B cell (primary cell): ENCODE results near the gene ANKRD44. TPM values are rescaled to one million over a fixed set of nuclear protein-coding genes. Genes with fewer than 3 reads are reported as not detected.

Experiments used
- ATAC-seq: fragments of 200-7000 bp; cut with Tn5 transposase; one replicate; pipeline ENCODE4 v1.10.0; 2021; ENCODE audit warnings: low read depth, mild to moderate bottlenecking, moderate number of reproducible peaks, moderate library complexity
- CTCF ChIA-PET: fragments of 350-600 bp; sonication (Branson Sonifier 250); formaldehyde crosslinking; loops from one replicate; lab custom pipeline; 2021; ENCODE audit warnings: antibody characterized with exemption, inconsistent platforms; lab: Charles Lee
- POLR2A ChIA-PET: fragments of 350-600 bp; sonication (Branson Sonifier 250); formaldehyde crosslinking; loops from one replicate; lab custom pipeline; 2021; ENCODE audit warnings: antibody characterized with exemption; lab: Charles Lee
- DNase-seq: peaks from one replicate; pipeline ENCODE4 v3.0.0; 2013
- H2AFZ ChIP-seq: 2 replicates; pipeline ENCODE4 v1.6.1; 2012; ENCODE audit warnings: mild to moderate bottlenecking, low read depth, low read length; ENCODE audit not compliant: insufficient read depth, poor library complexity, severe bottlenecking
- H3K27ac ChIP-seq, 2 donors: 1 replicate in 1 of 2; 2 replicates in 1 of 2; pipeline ENCODE4 v1.5.1; 2012 to 2013; ENCODE audit warnings: low read length in 2 of 2, mild to moderate bottlenecking in 2 of 2, moderate library complexity in 1 of 2
- H3K27me3 ChIP-seq, 4 experiments: fragments of 200-600 bp in 1 of 4; sonication (generic) in 1 of 4; replicated peaks in 1 of 4; 1 replicate in 2 of 4; 2 replicates in 2 of 4; pipeline versions ENCODE4 v1.6.1 to v1.7.0; 2013 to 2016; ENCODE audit warnings: low read length in 3 of 4, mild to moderate bottlenecking in 2 of 4, mixed read lengths in 1 of 4, moderate library complexity in 1 of 4; ENCODE audit not compliant: insufficient read depth in 4 of 4, control insufficient read depth in 3 of 4; ENCODE audit errors: control extremely low read depth in 1 of 4
- H3K36me3 ChIP-seq, 2 experiments: replicated peaks in 1 of 2; 1 replicate in 1 of 2; 2 replicates in 1 of 2; pipeline versions ENCODE4 v1.6.1 to v1.7.1; 2013; ENCODE audit warnings: low read length in 1 of 2; ENCODE audit not compliant: insufficient read depth in 2 of 2, control insufficient read depth in 1 of 2; ENCODE audit errors: control extremely low read depth in 1 of 2, extremely low read depth in 1 of 2
- H3K4me1 ChIP-seq, 2 donors: fragments of 200-600 bp in 1 of 2; sonication (generic) in 1 of 2; 1 replicate in 1 of 2; 2 replicates in 1 of 2; pipeline versions ENCODE4 v1.5.1 to v1.6.1; 2013 to 2017; ENCODE audit warnings: low read length in 2 of 2; ENCODE audit not compliant: control insufficient read depth in 2 of 2, insufficient read depth in 2 of 2
- H3K4me2 ChIP-seq: replicated peaks from 2 replicates; pipeline ENCODE3; 2012; ENCODE audit warnings: mild to moderate bottlenecking, low read depth, low read length; ENCODE audit not compliant: poor library complexity, severe bottlenecking
- H3K4me3 ChIP-seq, 5 experiments: fragments of 200-600 bp in 1 of 5; sonication (generic) in 1 of 5; 1 replicate in 3 of 5; 2 replicates in 2 of 5; pipeline versions ENCODE4 v1.5.1 to v1.7.0; 2011 to 2016; ENCODE audit warnings: low read length in 4 of 5, mild to moderate bottlenecking in 4 of 5, low read depth in 2 of 5, control low read depth in 1 of 5, moderate library complexity in 1 of 5; ENCODE audit not compliant: insufficient read depth in 1 of 5; ENCODE audit errors: control extremely low read depth in 1 of 5, extremely low read depth in 1 of 5
- H3K79me2 ChIP-seq: fragments of 200-600 bp; sonication (generic); one replicate; pipeline ENCODE4 v1.6.0; 2016; ENCODE audit warnings: low read length; ENCODE audit not compliant: control insufficient read depth, insufficient read depth
- H3K9ac ChIP-seq: fragments of 200-600 bp; sonication (generic); 2 replicates; pipeline ENCODE4 v1.6.1; 2017; ENCODE audit warnings: mild to moderate bottlenecking, low read length, moderate library complexity
- H3K9me3 ChIP-seq, 3 donors: one replicate each; pipeline versions ENCODE4 v1.6.1 to v1.7.1; 2013; ENCODE audit warnings: low read length in 2 of 3; ENCODE audit not compliant: control insufficient read depth in 2 of 3, insufficient read depth in 1 of 3; ENCODE audit errors: control extremely low read depth in 1 of 3
- H4K20me1 ChIP-seq: 2 replicates; pipeline ENCODE4 v1.6.0; 2012; ENCODE audit warnings: mild to moderate bottlenecking, low read length; ENCODE audit not compliant: insufficient read depth, control insufficient read depth, poor library complexity, severe bottlenecking
- H3K27ac Mint-ChIP-seq: one replicate; pipeline ENCODE4 v1.8.0; 2021; ENCODE audit warnings: mixed read lengths
- H3K27me3 Mint-ChIP-seq: one replicate; pipeline ENCODE4 v1.8.0; 2021; ENCODE audit warnings: mixed read lengths
- H3K4me1 Mint-ChIP-seq: one replicate; pipeline ENCODE4 v1.8.0; 2021; ENCODE audit warnings: mixed read lengths
- H3K4me3 Mint-ChIP-seq: one replicate; pipeline ENCODE4 v1.8.0; 2021; ENCODE audit warnings: mixed read lengths
- H3K9me3 Mint-ChIP-seq: one replicate; pipeline ENCODE4 v1.8.0; 2022; ENCODE audit warnings: mixed read lengths; ENCODE audit not compliant: insufficient read depth
- EZH2 ChIP-seq: IDR thresholded peaks from 2 replicates; pipeline ENCODE4 v1.6.1; 2012; ENCODE audit warnings: borderline replicate concordance, low read depth, mild to moderate bottlenecking, moderate library complexity, low read length; ENCODE audit not compliant: insufficient read depth, poor library complexity, severe bottlenecking
- WGBS: methylation state at CpG from one replicate; pipeline ENCODE4 v1.1.5; 2013; ENCODE audit warnings: missing lambda C conversion rate; ENCODE audit not compliant: insufficient coverage; 5-methylcytosine and 5-hydroxymethylcytosine counted together
- intact Hi-C: fragments of 100-400 bp; cut with micrococcal nuclease; formaldehyde crosslinking; loops from one replicate; pipeline ENCODE4 v1.10.0; 2022
- polyA plus RNA-seq: library from polyadenylated mRNA; depleted of rRNA; stranded (reverse); fragments of >200 nt; gene quantifications from 2 replicates; pipeline ENCODE4 v1.2.3, GENCODE V29; 2012
- total RNA-seq, 2 donors: library from RNA; stranded (reverse); fragments of 120-200 nt in 1 of 2; gene quantifications; 1 replicate in 1 of 2; 2 replicates in 1 of 2; pipeline versions ENCODE4 v1.2.3 to v1.2.4, GENCODE V29; 2013 to 2022
- TF ChIP-seq, protein P1 (sequence below): fragments of 200-600 bp; IDR thresholded peaks from one replicate; pipeline ENCODE4 v1.8.0; 2022; ENCODE audit warnings: antibody characterized with exemption, mild to moderate bottlenecking

The ANKRD44 gene
- total and polyA plus RNA-seq, 2 donors (not counting 1 experiment from before 2014, with no cell fraction given), result 92.6 to 457 TPM

DNA sequence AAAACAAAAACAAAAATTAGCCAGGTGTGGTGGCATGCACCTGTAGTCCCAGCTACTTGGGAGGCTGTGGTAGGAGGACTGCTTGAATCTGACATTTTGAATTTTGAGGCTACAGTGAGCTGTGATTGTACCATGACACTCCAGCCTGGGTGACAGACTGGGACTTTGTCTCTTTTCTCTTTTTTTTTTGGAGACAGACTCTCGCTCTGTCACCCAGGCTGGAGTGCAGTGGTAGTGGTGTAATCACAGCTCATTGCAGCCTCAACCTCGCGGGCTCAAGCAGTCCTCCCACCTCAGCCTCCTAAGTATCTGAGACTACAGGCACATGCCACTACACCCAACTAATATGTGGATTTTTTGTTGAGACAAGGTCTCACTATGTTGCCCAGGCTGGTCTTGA lies 35.6 kb downstream of the ANKRD44 start:
- H4K20me1 ChIP-seq, result peaks cover 96% of the 10 kb centered on the region
- ATAC-seq (no peak), DNase-seq (no peak)
- H3K27me3 ChIP-seq, result no peaks in the 10 kb centered on the region
- H3K4me1 ChIP-seq, result peaks cover 73 to 80% of the 10 kb centered on the region in 2 donors
- ChIA-PET CTCF (no interaction called here), POLR2A (no interaction called here)
- no peak overlapping the region for H2AFZ ChIP-seq
- no peaks in the 10 kb centered on the region for H3K9me3 Mint-ChIP-seq
- no peak overlapping the region for H3K9ac ChIP-seq
- H3K79me2 ChIP-seq, result peaks cover 99% of the 10 kb centered on the region
- peak overlapping the region; percentile 26 for H3K4me2 ChIP-seq
- no peaks in the 10 kb centered on the region for H3K27me3 Mint-ChIP-seq
- peaks cover 3 to 26% of the 10 kb centered on the region in 2 experiments for H3K36me3 ChIP-seq
- H3K4me3 ChIP-seq, result no peak overlapping the region
- peaks cover 0 to 6% (median 0%) of the 10 kb centered on the region in 3 donors for H3K9me3 ChIP-seq
- no peak for TF ChIP-seq EZH2
- TF ChIP-seq, protein P1, sequence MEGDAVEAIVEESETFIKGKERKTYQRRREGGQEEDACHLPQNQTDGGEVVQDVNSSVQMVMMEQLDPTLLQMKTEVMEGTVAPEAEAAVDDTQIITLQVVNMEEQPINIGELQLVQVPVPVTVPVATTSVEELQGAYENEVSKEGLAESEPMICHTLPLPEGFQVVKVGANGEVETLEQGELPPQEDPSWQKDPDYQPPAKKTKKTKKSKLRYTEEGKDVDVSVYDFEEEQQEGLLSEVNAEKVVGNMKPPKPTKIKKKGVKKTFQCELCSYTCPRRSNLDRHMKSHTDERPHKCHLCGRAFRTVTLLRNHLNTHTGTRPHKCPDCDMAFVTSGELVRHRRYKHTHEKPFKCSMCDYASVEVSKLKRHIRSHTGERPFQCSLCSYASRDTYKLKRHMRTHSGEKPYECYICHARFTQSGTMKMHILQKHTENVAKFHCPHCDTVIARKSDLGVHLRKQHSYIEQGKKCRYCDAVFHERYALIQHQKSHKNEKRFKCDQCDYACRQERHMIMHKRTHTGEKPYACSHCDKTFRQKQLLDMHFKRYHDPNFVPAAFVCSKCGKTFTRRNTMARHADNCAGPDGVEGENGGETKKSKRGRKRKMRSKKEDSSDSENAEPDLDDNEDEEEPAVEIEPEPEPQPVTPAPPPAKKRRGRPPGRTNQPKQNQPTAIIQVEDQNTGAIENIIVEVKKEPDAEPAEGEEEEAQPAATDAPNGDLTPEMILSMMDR, result no peak
- no peak overlapping the region for H3K4me3 Mint-ChIP-seq
- intact Hi-C loops, result no loop called here
- WGBS, result no CpG with 5 or more reads among the region's 3 CpGs
- peak overlapping the region; percentile 45 to 68 for H3K27ac ChIP-seq
- peaks cover 73% of the 10 kb centered on the region for H3K4me1 Mint-ChIP-seq
- H3K27ac Mint-ChIP-seq, result peak overlapping the region; percentile 64

DNA sequence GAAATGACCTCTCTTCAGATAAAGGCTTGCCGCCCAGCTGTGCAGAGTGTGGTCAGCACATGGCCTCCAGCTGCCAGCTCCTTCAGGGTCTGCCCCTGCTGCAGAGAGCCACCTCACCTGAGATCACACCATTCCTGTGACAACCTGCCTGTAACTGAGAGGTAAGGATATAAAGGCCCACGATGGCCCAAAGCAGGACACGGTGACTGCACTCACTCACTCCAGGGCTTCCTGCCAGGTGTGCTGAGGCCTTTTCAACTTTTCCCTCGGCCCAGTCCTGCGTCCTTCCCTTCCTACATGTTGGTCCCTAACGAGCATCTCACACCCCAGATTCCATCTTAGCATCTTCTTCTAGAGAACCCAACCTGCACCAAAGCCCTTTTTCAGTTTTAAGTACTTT lies 36.2 kb downstream of the ANKRD44 start:
- Mint-ChIP-seq H3K27ac (peak overlapping the region; percentile 64), H3K4me3 (peak overlapping the region; percentile 12), H3K9me3 (no peaks in the 10 kb centered on the region), H3K27me3 (no peaks in the 10 kb centered on the region), H3K4me1 (peaks cover 73% of the 10 kb centered on the region)
- no peak overlapping the region for H3K9ac ChIP-seq
- TF ChIP-seq EZH2, result no peak
- TF ChIP-seq, protein P1, result no peak
- H3K9me3 ChIP-seq, result peaks cover 0 to 6% (median 0%) of the 10 kb centered on the region in 3 donors
- no peak overlapping the region for H2AFZ ChIP-seq
- H3K27ac ChIP-seq, result peak overlapping the region; percentile 45 to 68
- peaks cover 73 to 80% of the 10 kb centered on the region in 2 donors for H3K4me1 ChIP-seq
- H3K36me3 ChIP-seq, result peaks cover 3 to 26% of the 10 kb centered on the region in 2 experiments
- WGBS, result 25% methylated on average over 4 of the region's 6 CpGs
- H4K20me1 ChIP-seq, result peaks cover 96% of the 10 kb centered on the region
- DNase-seq (no peak), ATAC-seq (no peak)
- peak overlapping the region; percentile 26 for H3K4me2 ChIP-seq
- POLR2A ChIA-PET, result no interaction called here
- H3K79me2 ChIP-seq, result peaks cover 99% of the 10 kb centered on the region
- no peak overlapping the region for H3K4me3 ChIP-seq
- H3K27me3 ChIP-seq, result no peaks in the 10 kb centered on the region
- CTCF ChIA-PET, result interaction anchor here (1.4 kb wide), 1 partner anchor 12 kb away, joined by 4 read pairs; no protein-coding TSS in a partner anchor
- intact Hi-C loops, result no loop called here
